Right lobe of liver (tissue), 6 donors: ENCODE data around the gene PDZRN3. TPM values are rescaled to one million over a fixed set of nuclear protein-coding genes. Genes with fewer than 3 reads are reported as not detected.

Source experiments
- ATAC-seq, 4 donors: fragments of 200-7000 bp; cut with Tn5 transposase; one replicate each; pipeline ENCODE4 v1.9.1; 2020; ENCODE audit warnings: mild to moderate bottlenecking in 4 of 4, moderate library complexity in 4 of 4
- DNase-seq, 3 donors: peaks; one replicate each; pipeline ENCODE4 v3.0.0-alpha.2; 2020
- H3K27ac ChIP-seq, 3 donors: fragments of 200-600 bp; one replicate each; pipeline ENCODE4 v1.8.0; 2022
- H3K27me3 ChIP-seq, 2 donors: fragments of 200-600 bp; one replicate each; pipeline ENCODE4 v1.8.0; 2022
- H3K36me3 ChIP-seq, 4 donors: fragments of 200-600 bp; sonication (generic) in 1 of 4; one replicate each; pipeline versions ENCODE4 v1.5.1 to v1.8.0; 2017 to 2022; ENCODE audit warnings: control low read depth in 1 of 4
- H3K4me1 ChIP-seq, 4 donors: fragments of 200-600 bp; sonication (generic) in 1 of 4; one replicate each; pipeline versions ENCODE4 v1.5.1 to v1.8.0; 2017 to 2022; ENCODE audit warnings: control low read depth in 1 of 4
- H3K4me3 ChIP-seq, 3 donors: fragments of 200-600 bp; one replicate each; pipeline ENCODE4 v1.8.0; 2022
- H3K9me3 ChIP-seq, 4 donors: fragments of 200-600 bp; sonication (generic) in 1 of 4; one replicate each; pipeline versions ENCODE4 v1.5.1 to v1.8.0; 2017 to 2022; ENCODE audit warnings: control low read depth in 1 of 4
- POLR2A ChIP-seq: fragments of 450-650 bp; IDR thresholded peaks from one replicate; pipeline ENCODE4 v1.6.1; 2017; ENCODE audit warnings: antibody characterized with exemption, mild to moderate bottlenecking
- WGBS: methylation state at CpG from one replicate; pipeline ENCODE4 v1.1.6; 2018; ENCODE audit warnings: low coverage, low lambda C conversion rate; ENCODE audit not compliant: insufficient coverage; ENCODE audit errors: missing lambda C conversion rate; 5-methylcytosine and 5-hydroxymethylcytosine counted together
- intact Hi-C, 2 donors: fragments of 100-400 bp; cut with DNase I; formaldehyde crosslinking; loops; one replicate each; pipeline versions ENCODE4 v1.11.2 to v1.14.1; 2022
- total RNA-seq, 6 experiments: library from RNA; depleted of rRNA in 2 of 6; stranded (reverse); fragments of >200 nt in 2 of 6; fragmentation: NEBNext Ultra II Directional in 3 of 6; extraction: Animal tissue kit (Norgen Biotek cat#: 25700) in 3 of 6; gene quantifications; one replicate each; pipeline versions ENCODE4 v1.1.0 to v1.2.4, GENCODE V29; 2016 to 2023
- TF ChIP-seq, protein P1 (sequence below), 4 donors: fragments of 200-600 bp in 3 of 4; fragments of 450-650 bp in 1 of 4; IDR thresholded peaks; one replicate each; pipeline versions ENCODE4 v1.5.1 to v1.8.0; 2016 to 2022; ENCODE audit warnings: antibody characterized with exemption in 4 of 4, mild to moderate bottlenecking in 2 of 4
- donor health status: DM: no; HTN: yes; CAD: no.
- donor health status: DM: no; HTN: no; CAD: no.
- donor health status: DM: no; HTN: no; CAD: no.
- donor health status: DM: no; HTN: yes; CAD: no.
- donor health status: DM: no; HTN: yes; CAD: no.

Gene PDZRN3
- total RNA-seq, 6 experiments from 2014 or later, result 0.33 to 2.0 (median 1.1) TPM

DNA sequence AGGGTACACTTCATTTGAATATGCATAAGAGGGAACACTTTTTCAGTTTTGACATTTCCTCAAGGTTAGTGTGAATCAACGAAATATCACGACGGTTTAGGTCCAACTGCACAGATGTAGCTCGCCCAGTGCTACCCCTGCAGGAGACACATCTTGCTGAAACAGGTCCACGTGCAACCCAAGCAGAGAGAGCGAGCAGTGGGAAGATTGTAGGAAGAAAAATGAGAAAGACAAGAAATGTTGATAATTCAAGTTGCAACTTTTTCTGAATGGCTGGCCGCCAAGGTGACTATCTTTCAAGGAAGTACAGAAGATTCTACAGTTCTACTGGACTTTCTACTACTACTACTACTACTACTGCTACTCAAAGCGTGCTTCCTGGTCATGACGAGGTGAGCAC lies 231.7 kb downstream of the PDZRN3 start:
- no peak for DNase-seq
- Histone ChIP-seq H3K4me1 (no peaks in the 10 kb centered on the region), H3K27me3 (no peaks in the 10 kb centered on the region), H3K27ac (no peak overlapping the region), H3K4me3 (no peak overlapping the region), H3K9me3 (no peaks in the 10 kb centered on the region), H3K36me3 (no peaks in the 10 kb centered on the region)
- no peak for ATAC-seq
- TF ChIP-seq, protein P1, sequence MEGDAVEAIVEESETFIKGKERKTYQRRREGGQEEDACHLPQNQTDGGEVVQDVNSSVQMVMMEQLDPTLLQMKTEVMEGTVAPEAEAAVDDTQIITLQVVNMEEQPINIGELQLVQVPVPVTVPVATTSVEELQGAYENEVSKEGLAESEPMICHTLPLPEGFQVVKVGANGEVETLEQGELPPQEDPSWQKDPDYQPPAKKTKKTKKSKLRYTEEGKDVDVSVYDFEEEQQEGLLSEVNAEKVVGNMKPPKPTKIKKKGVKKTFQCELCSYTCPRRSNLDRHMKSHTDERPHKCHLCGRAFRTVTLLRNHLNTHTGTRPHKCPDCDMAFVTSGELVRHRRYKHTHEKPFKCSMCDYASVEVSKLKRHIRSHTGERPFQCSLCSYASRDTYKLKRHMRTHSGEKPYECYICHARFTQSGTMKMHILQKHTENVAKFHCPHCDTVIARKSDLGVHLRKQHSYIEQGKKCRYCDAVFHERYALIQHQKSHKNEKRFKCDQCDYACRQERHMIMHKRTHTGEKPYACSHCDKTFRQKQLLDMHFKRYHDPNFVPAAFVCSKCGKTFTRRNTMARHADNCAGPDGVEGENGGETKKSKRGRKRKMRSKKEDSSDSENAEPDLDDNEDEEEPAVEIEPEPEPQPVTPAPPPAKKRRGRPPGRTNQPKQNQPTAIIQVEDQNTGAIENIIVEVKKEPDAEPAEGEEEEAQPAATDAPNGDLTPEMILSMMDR (IDR thresholded peaks at IDR 0.05), result no peak
- TF ChIP-seq POLR2A, result no peak
- 66% methylated on average over 9 of the region's 9 CpGs for WGBS
- intact Hi-C loops, result no loop called here

DNA sequence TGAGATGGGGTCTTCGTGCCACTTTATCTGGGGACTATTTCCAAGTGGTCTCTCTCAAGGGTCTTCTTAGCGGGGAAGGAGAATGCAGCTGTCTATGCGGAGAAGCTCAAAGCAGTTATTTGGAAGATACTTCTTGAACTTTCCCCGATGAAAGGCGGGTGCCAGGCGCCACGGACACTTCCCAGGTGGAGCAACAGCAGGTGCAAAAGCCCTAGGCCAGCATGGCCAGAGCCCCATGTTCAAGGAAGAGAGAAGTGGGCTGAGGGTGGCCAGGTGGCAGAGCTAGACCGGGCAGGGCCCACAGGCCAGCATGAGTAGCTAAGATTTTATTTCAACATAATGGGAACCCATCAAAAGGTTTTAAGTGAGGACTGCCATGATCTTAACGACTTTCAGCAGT lies 232.8 kb downstream of the PDZRN3 start:
- WGBS, result 54% methylated on average over 3 of the region's 9 CpGs
- DNase-seq (no peak), ATAC-seq (no peak)
- Histone ChIP-seq H3K9me3 (no peaks in the 10 kb centered on the region), H3K4me3 (no peak overlapping the region), H3K4me1 (no peaks in the 10 kb centered on the region), H3K27me3 (no peaks in the 10 kb centered on the region), H3K27ac (no peak overlapping the region), H3K36me3 (no peaks in the 10 kb centered on the region)
- intact Hi-C loops, result no loop called here
- no peak for TF ChIP-seq POLR2A
- TF ChIP-seq, protein P1 (IDR thresholded peaks at IDR 0.05), result no peak

DNA sequence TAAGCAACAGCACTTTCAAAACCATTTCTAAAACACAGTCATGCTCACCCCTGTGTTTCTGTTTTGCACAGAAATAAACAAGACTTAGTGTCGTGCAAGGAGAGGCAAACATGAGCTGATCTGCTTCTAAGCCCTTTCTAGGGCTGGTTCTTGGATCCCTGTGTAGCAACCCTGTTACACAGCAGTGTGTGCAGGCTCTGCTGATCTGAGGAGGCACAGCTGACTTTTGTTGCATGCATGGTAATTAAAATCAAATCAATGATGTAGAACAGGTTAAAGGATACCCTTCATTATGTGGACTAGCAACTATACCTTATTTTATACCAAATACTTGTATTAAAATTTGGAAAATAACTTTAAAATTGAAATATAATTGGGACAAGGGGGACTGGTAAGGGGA lies 234.8 kb downstream of the PDZRN3 start:
- no peak for DNase-seq
- TF ChIP-seq POLR2A, result no peak
- TF ChIP-seq, protein P1 (IDR thresholded peaks at IDR 0.05), result no peak
- Histone ChIP-seq H3K9me3 (no peaks in the 10 kb centered on the region), H3K4me3 (no peak overlapping the region), H3K4me1 (no peaks in the 10 kb centered on the region), H3K36me3 (no peaks in the 10 kb centered on the region), H3K27ac (no peak overlapping the region), H3K27me3 (no peaks in the 10 kb centered on the region)
- 40% methylated on average over 1 of the region's 1 CpG for WGBS
- ATAC-seq, result no peak
- intact Hi-C loops, result no loop called here

DNA sequence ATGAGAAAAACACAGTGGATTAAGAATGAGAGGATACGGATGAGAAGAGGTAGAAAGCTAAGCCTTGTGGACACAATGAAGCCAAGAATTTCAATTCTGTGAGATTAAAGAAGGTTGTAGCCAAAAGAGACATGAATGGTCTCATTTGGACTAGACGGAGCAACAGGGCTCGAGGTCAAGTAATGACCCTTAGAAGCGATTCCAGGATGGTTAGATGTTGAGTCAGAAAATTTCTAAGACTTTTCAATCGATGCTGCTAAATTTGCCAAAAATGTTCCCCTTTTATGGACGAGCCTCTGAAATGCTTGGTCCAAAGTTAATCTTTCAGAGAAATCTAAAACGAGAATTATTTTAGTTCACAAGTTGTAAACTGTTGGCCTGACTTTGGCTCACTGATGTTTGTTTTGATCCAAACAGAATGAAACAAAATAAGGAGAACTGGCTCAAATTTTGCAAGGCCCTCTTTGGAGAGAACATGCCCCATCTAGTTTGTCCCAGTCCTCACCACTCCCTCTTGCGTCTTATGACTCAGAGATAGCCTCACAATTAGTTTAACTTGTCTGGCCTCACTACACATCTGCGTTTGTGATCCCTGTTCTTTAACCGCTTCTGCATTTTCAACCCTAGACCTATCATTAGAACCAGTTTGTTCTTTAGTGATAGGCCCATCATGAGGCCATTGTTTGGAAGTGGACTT lies 235.5 kb downstream of the PDZRN3 start:
- Histone ChIP-seq H3K9me3 (no peaks in the 10 kb centered on the region), H3K27ac (no peak overlapping the region), H3K4me1 (no peaks in the 10 kb centered on the region), H3K36me3 (no peaks in the 10 kb centered on the region), H3K27me3 (no peaks in the 10 kb centered on the region), H3K4me3 (no peak overlapping the region)
- intact Hi-C loops, result no loop called here
- DNase-seq (no peak), ATAC-seq (no peak)
- TF ChIP-seq, protein P1 (IDR thresholded peaks at IDR 0.05), result no peak
- TF ChIP-seq POLR2A, result no peak
- WGBS, result 67% methylated on average over 10 of the region's 10 CpGs

DNA sequence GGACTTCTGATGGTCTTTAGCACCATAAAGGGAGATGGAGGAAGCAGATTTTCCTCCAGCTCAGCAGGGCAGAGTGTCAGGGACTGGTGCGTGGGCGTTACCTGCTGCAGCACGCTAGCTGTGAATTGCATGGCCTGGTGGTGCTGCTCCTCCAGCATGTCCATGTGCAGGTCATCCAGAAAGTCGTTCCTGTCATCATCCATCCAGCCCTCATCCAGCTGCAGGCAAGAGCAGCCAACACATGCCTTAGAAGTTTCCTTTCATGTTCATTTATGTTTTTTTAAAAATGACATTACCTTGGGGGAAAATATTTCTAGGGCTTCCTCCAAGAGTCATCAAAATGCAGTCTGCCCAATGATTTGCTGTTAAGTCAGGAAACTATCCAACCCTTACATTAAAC lies 239.2 kb downstream of the PDZRN3 start:
- Histone ChIP-seq H3K36me3 (no peaks in the 10 kb centered on the region), H3K4me1 (no peaks in the 10 kb centered on the region), H3K27me3 (no peaks in the 10 kb centered on the region), H3K9me3 (no peaks in the 10 kb centered on the region), H3K27ac (no peak overlapping the region), H3K4me3 (no peak overlapping the region)
- intact Hi-C loops, result no loop called here
- DNase-seq (no peak), ATAC-seq (no peak)
- TF ChIP-seq POLR2A, result no peak
- TF ChIP-seq, protein P1 (IDR thresholded peaks at IDR 0.05), result no peak
- no CpG with 5 or more reads among the region's 4 CpGs for WGBS
